Left lung (tissue), 10 donors: ENCODE measurements around the gene KIR3DL2. TPM values are rescaled to one million over a fixed set of nuclear protein-coding genes. Genes with fewer than 3 reads are reported as not detected.
A peak's percentile ranks its signal among the peaks of the same experiment; 100 is the strongest.
"Not testable (repeated sequence)": the region's sequence is repeated elsewhere in the genome, so short reads cannot be mapped to it uniquely, and the experiment has no call there.

Source experiments
- ATAC-seq: fragments of 200-7000 bp; cut with Tn5 transposase; one replicate; pipeline ENCODE4 v1.9.1; 2020; ENCODE audit warnings: moderate library complexity
- DNase-seq, 4 donors: peaks; one replicate each; pipeline ENCODE4 v3.0.0-alpha.2; 2013 to 2020
- H3K27ac ChIP-seq, 2 donors: fragments of 200-600 bp; sonication (generic) in 1 of 2; one replicate each; pipeline versions ENCODE4 v1.5.0 to v1.8.0; 2020 to 2021
- H3K27me3 ChIP-seq, 2 donors: fragments of 200-600 bp; sonication (generic) in 1 of 2; one replicate each; pipeline versions ENCODE4 v1.5.0 to v1.8.0; 2020 to 2021
- H3K36me3 ChIP-seq, 2 donors: fragments of 200-600 bp; sonication (generic) in 1 of 2; one replicate each; pipeline versions ENCODE4 v1.5.0 to v1.8.0; 2020 to 2021
- H3K4me1 ChIP-seq, 2 donors: fragments of 200-600 bp; one replicate each; pipeline ENCODE4 v1.8.0; 2021
- H3K4me3 ChIP-seq, 2 donors: fragments of 200-600 bp; sonication (generic) in 1 of 2; one replicate each; pipeline versions ENCODE4 v1.5.0 to v1.8.0; 2020 to 2021; ENCODE audit warnings: mild to moderate bottlenecking in 1 of 2
- H3K9me3 ChIP-seq, 2 donors: fragments of 200-600 bp; sonication (generic) in 1 of 2; one replicate each; pipeline versions ENCODE4 v1.5.0 to v1.8.0; 2020 to 2021
- CTCF ChIP-seq, 2 donors: fragments of 200-600 bp; sonication (generic) in 1 of 2; IDR thresholded peaks; one replicate each; pipeline versions ENCODE4 v1.5.0 to v1.8.0; 2021; ENCODE audit warnings: antibody characterized with exemption in 2 of 2
- intact Hi-C, 2 donors: fragments of 100-400 bp; cut with DNase I; formaldehyde crosslinking; loops; one replicate each; pipeline versions ENCODE4 v1.11.2 to v1.14.2; 2022
- polyA plus RNA-seq, 6 donors: library from polyadenylated mRNA; unstranded; fragments of 120-200 nt; gene quantifications; one replicate each; pipeline ENCODE4 v1.2.1, GENCODE V29; 2013; ENCODE audit not compliant: insufficient read length in 6 of 6
- total RNA-seq, 2 donors: library from RNA; stranded (reverse); fragmentation: NEBNext Ultra II Directional; extraction: Animal tissue kit (Norgen Biotek cat#: 25700); gene quantifications; one replicate each; pipeline ENCODE4 v1.2.1, GENCODE V29; 2021
- donor health status: DM: no; HTN: yes; CAD: no.
- donor health status: DM: no; HTN: no; CAD: no.

Gene KIR3DL2
- total and polyA plus RNA-seq, 8 donors: 0.10 to 0.42 (median 0.20) TPM; not detected in 5

GRCh38 chr19:54883228-54883627 lies 33.0 kb downstream of the KIR3DL2 start:
- H3K36me3 ChIP-seq: peaks cover 0 to 41% of the 10 kb centered on the region in 2 donors
- no peak for TF ChIP-seq CTCF (IDR thresholded peaks at IDR 0.05)
- H3K4me3 ChIP-seq: no peak overlapping the region
- intact Hi-C loops: no loop called here
- peaks cover 0 to 77% of the 10 kb centered on the region in 2 donors for H3K27me3 ChIP-seq
- H3K27ac ChIP-seq: no peak overlapping the region
- DNase-seq (no peak), ATAC-seq (no peak)
- H3K9me3 ChIP-seq: no peaks in the 10 kb centered on the region
- peaks cover 0 to 23% of the 10 kb centered on the region in 2 donors for H3K4me1 ChIP-seq

- Histone ChIP-seq H3K4me1 (no peaks in the 10 kb centered on the region), H3K36me3 (peaks cover 0 to 82% of the 10 kb centered on the region in 2 donors), H3K4me3 (no peak overlapping the region), H3K27ac (no peak overlapping the region), H3K27me3 (peaks cover 0 to 53% of the 10 kb centered on the region in 2 donors), H3K9me3 (no peaks in the 10 kb centered on the region)
- TF ChIP-seq CTCF (IDR thresholded peaks at IDR 0.05): no peak
- ATAC-seq: no peak
- no peak for DNase-seq
- intact Hi-C loops: no loop called here
Measured at GRCh38 chr19:54888239-54888638, 38.0 kb downstream of the KIR3DL2 start.

- no peak for ATAC-seq
Measured at GRCh38 chr19:54889566-54889965, 39.3 kb downstream of the KIR3DL2 start.

GRCh38 chr19:54893406-54893805 lies 43.2 kb downstream of the KIR3DL2 start:
- intact Hi-C loops: no loop called here
- H3K4me3 ChIP-seq: no peak overlapping the region
- peaks cover 0 to 39% of the 10 kb centered on the region in 2 donors for H3K36me3 ChIP-seq
- no peak for ATAC-seq
- no peaks in the 10 kb centered on the region for H3K9me3 ChIP-seq
- no peak for TF ChIP-seq CTCF (IDR thresholded peaks at IDR 0.05)
- peaks cover 0 to 22% of the 10 kb centered on the region in 2 donors for H3K27me3 ChIP-seq
- peak in 1 of 4 donors; percentile 13 for DNase-seq
- no peaks in the 10 kb centered on the region for H3K4me1 ChIP-seq
- H3K27ac ChIP-seq: no peak overlapping the region

More at GRCh38 chr19:54889566-54889965, 39.3 kb downstream of the KIR3DL2 start:
- DNase-seq: no peak
- peaks cover 0 to 48% of the 10 kb centered on the region in 2 donors for H3K27me3 ChIP-seq
- no peaks in the 10 kb centered on the region for H3K4me1 ChIP-seq
- H3K4me3 ChIP-seq: no peak overlapping the region
- no peak overlapping the region for H3K27ac ChIP-seq
- TF ChIP-seq CTCF (IDR thresholded peaks at IDR 0.05): no peak
- H3K9me3 ChIP-seq: no peaks in the 10 kb centered on the region
- intact Hi-C loops: no loop called here
- H3K36me3 ChIP-seq: peaks cover 0 to 74% of the 10 kb centered on the region in 2 donors

GRCh38 chr19:54894106-54894505 lies 43.9 kb downstream of the KIR3DL2 start:
- peaks cover 0 to 33% of the 10 kb centered on the region in 2 donors for H3K36me3 ChIP-seq
- H3K27me3 ChIP-seq: peaks cover 0 to 22% of the 10 kb centered on the region in 2 donors
- H3K4me1 ChIP-seq, DNase-seq, intact Hi-C loops, H3K4me3 ChIP-seq, H3K27ac ChIP-seq, ATAC-seq, H3K9me3 ChIP-seq: not testable (repeated sequence)

- Histone ChIP-seq H3K36me3 (peaks cover 0 to 14% of the 10 kb centered on the region in 2 donors), H3K4me3 (no peak overlapping the region), H3K27me3 (peaks cover 0 to 22% of the 10 kb centered on the region in 2 donors), H3K9me3 (no peaks in the 10 kb centered on the region), H3K4me1 (peaks cover 0 to 6% of the 10 kb centered on the region in 2 donors), H3K27ac (no peak overlapping the region)
- no peak for TF ChIP-seq CTCF (IDR thresholded peaks at IDR 0.05)
- ATAC-seq (no peak), DNase-seq (no peak)
- intact Hi-C loops: no loop called here
Measured at GRCh38 chr19:54896036-54896435, 45.8 kb downstream of the KIR3DL2 start.

GRCh38 chr19:54898685-54899084 lies 48.4 kb downstream of the KIR3DL2 start:
- intact Hi-C loops, H3K4me1 ChIP-seq, ATAC-seq, H3K27me3 ChIP-seq, H3K36me3 ChIP-seq, H3K4me3 ChIP-seq, H3K9me3 ChIP-seq, H3K27ac ChIP-seq, DNase-seq: not testable (repeated sequence)

- H3K4me1 ChIP-seq, intact Hi-C loops, H3K27me3 ChIP-seq, H3K4me3 ChIP-seq, DNase-seq, H3K27ac ChIP-seq, ATAC-seq, H3K9me3 ChIP-seq, H3K36me3 ChIP-seq: not testable (repeated sequence)
Measured at GRCh38 chr19:54899646-54900045, 49.4 kb downstream of the KIR3DL2 start.

GRCh38 chr19:54901153-54901552 lies 50.9 kb downstream of the KIR3DL2 start:
- Histone ChIP-seq H3K27ac (peak overlapping the region in 1 of 2 donors; percentile 13), H3K27me3 (peaks cover 0 to 16% of the 10 kb centered on the region in 2 donors)
- intact Hi-C loops, H3K9me3 ChIP-seq, H3K36me3 ChIP-seq, H3K4me1 ChIP-seq, ATAC-seq, H3K4me3 ChIP-seq: not testable (repeated sequence)
- DNase-seq: peak in 2 of 4 donors; percentile 71 to 84
